Measurements from ENCODE around the gene PPM1B. TPM values are rescaled to one million over a fixed set of nuclear protein-coding genes. Genes with fewer than 3 reads are reported as not detected.
A peak's percentile ranks its signal among the peaks of the same experiment; 100 is the strongest.

The PPM1B gene
- total and polyA plus RNA-seq, 2 donors (not counting 1 experiment from before 2014, with no cell fraction given), result 15.3 to 81.4 TPM

- Histone ChIP-seq H3K9me3 (ENCODE audit: control extremely low read depth in 1 of 3, control insufficient read depth in 2 of 3, insufficient read depth in 1 of 3, low read length in 2 of 3) (peaks cover 0 to 4% (median 1%) of the 10 kb centered on the region in 3 donors), H3K36me3 (replicated peaks in 1 of 2; ENCODE audit: control extremely low read depth in 1 of 2, control insufficient read depth in 1 of 2, extremely low read depth in 1 of 2, insufficient read depth in 2 of 2, low read length in 1 of 2) (no peaks in the 10 kb centered on the region), H3K9ac (ENCODE audit: low read length) (peak overlapping the region; percentile 97), H2AFZ (ENCODE audit: insufficient read depth, low read depth, low read length, poor library complexity, severe bottlenecking) (peak overlapping the region; percentile 87), H3K27me3 (replicated peaks in 1 of 4; ENCODE audit: control extremely low read depth in 1 of 4, control insufficient read depth in 3 of 4, insufficient read depth in 4 of 4, low read length in 3 of 4) (no peaks in the 10 kb centered on the region), H3K4me1 (ENCODE audit: control insufficient read depth in 2 of 2, insufficient read depth in 2 of 2, low read length in 2 of 2) (peaks cover 22 to 27% of the 10 kb centered on the region in 2 donors), H3K4me3 (ENCODE audit: control extremely low read depth in 1 of 5, extremely low read depth in 1 of 5, insufficient read depth in 1 of 5, low read depth in 2 of 5, low read length in 4 of 5) (peak overlapping the region; percentile 68 to 96 (median 87)), H3K27ac (ENCODE audit: low read length in 2 of 2) (peak overlapping the region; percentile 98 to 100), H3K4me2 (replicated peaks; ENCODE audit: low read depth, low read length, poor library complexity, severe bottlenecking) (peak overlapping the region; percentile 77), H3K79me2 (ENCODE audit: control insufficient read depth, insufficient read depth, low read length) (peaks cover 37% of the 10 kb centered on the region), H4K20me1 (ENCODE audit: control insufficient read depth, insufficient read depth, low read length, poor library complexity, severe bottlenecking) (peaks cover 30% of the 10 kb centered on the region)
- ChIA-PET CTCF (no interaction called here), POLR2A (interaction anchor here (1.2 to 2.9 kb wide), 3 partner anchors 171 to 1357 kb away, joined by 3 to 24 read pairs (median 5); partner anchors contain the start of genes CAMKMT and PREPL)
- intact Hi-C loops (cut with micrococcal nuclease), result loop anchor here (5.0 to 10.0 kb wide), 4 partner anchors 570 to 1805 kb away; partner anchors contain the start of genes COX7A2L and THADA
- Mint-ChIP-seq H3K27me3 (no peaks in the 10 kb centered on the region), H3K27ac (peak overlapping the region; percentile 96), H3K4me1 (peaks cover 20% of the 10 kb centered on the region), H3K9me3 (ENCODE audit: insufficient read depth) (peaks cover 2% of the 10 kb centered on the region), H3K4me3 (peak overlapping the region; percentile 96)
- TF ChIP-seq EZH2 (IDR thresholded peaks at IDR 0.05; ENCODE audit: borderline replicate concordance, insufficient read depth, low read depth, low read length, poor library complexity, severe bottlenecking) (no peak), CTCF (IDR thresholded peaks at IDR 0.05) (no peak)
- DNase-seq, result no peak
- 37% methylated on average over 16 of the region's 18 CpGs for WGBS (ENCODE audit: insufficient coverage)
- no peak for ATAC-seq (ENCODE audit: low read depth)
These were observed 1.3 kb upstream of the PPM1B start for GRCh38 chr2:44167311-44167907.
